HEK293T (cell line): Measurements from ENCODE around the gene LSM11.

Experiments
- BHLHE40 ChIP-seq: fragments of 450-650 bp; IDR thresholded peaks from 2 replicates; pipeline ENCODE4 v1.6.1; 2016; ENCODE audit warnings: mild to moderate bottlenecking, moderate library complexity, borderline replicate concordance
- FOXA1 ChIP-seq: fragments of 450-650 bp; IDR thresholded peaks from 2 replicates; pipeline ENCODE4 v1.6.1; 2016; ENCODE audit warnings: mild to moderate bottlenecking
- HDGF ChIP-seq: fragments of 450-650 bp; IDR thresholded peaks from 2 replicates; pipeline ENCODE4 v1.6.1; 2017; ENCODE audit warnings: antibody characterized with exemption, borderline replicate concordance

- TF ChIP-seq FOXA1 (no peak), HDGF (no peak), BHLHE40 (no peak)
Observed at GRCh38 chr5:157766902-157767301, 23.4 kb downstream of the LSM11 start.
